HG03280 (cell line): ENCODE results near the gene TRAP1.
"Not testable (repeated sequence)": the region's sequence is repeated elsewhere in the genome, so short reads cannot be mapped to it uniquely, and the experiment has no call there.

Experiments used
- ATAC-seq: cut with Tn5 transposase; IDR thresholded peaks from one replicate; pipeline ENCODE4 v1.9.1; 2021; ENCODE audit warnings: mild to moderate bottlenecking, moderate library complexity; ENCODE audit not compliant: unreplicated experiment

The TRAP1 gene

DNA sequence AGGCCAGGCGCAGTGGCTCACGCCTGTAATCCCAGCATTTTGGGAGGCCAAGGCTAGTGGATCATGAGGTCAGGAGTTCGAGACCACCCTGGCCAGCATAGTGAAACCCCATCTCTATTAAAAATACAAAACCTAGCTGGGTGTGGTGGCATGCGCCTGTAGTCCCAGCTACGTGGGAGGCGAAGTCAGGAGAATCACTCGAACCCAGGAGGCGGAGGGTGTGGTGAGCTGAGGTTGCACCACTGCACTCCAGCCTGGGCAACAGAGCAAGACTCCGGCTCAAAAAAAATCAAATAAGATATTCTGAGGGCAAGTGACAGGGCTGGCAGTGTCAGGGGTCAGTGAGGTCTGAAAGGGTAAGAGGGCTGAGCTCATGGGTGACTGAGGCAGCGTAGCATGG is 2.9 kb downstream of the TRAP1 start:
- not testable (repeated sequence) for ATAC-seq

DNA sequence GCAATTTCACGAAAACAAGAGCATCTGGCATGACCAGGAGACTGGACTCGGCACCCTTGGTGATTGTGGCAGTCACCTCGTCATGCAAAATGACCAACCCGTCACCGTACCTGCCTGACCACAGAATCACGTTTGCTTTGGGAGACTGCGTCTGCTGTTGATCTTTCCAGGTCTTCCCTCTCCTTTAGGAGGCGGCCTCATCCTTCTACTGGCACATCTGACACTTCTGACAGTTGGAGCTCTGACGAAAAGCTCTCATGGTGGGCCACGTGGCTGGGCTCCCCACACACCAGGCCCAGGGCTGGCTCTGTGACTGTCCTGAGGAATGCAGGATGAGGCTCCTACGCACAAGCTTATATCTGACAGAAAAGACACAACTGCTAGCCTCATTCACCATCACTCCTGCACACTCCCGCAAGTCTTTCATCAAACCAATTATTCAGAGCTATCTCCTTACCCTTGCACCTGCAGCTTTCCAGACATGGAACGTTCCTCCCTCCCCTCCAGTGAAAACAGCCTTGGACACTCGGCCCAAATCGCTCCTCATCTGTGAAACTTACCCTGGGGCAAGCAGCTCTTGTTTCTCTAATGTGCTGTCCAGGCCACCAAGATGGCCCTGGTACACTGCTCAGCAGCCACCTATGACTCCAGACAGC is 3.6 kb downstream of the TRAP1 start:
- ATAC-seq: no peak

DNA sequence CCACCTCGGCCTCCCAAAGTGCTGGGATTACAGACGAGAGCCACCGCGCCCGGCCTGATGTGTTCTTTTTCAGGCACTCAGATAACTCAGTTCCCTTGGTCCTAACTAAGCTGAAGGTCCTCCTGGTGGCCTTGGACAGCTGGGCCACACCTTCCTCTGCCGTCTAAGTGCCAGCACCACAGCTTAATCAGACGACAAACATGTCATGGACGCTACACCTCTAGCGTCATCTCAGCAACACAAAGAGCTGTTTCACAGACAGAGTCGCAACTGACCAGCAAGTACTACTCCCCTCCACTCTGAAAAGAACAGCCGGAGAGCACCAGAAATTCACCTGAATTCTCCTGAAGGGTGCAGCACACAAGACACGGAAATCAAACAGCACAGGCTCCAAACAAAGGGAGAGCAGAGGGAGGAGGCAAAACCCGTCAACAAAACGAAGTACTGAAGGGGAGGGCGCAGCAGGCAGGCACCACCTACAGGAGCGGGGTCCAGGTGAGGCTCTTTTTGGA is 4.4 kb downstream of the TRAP1 start:
- no peak for ATAC-seq

DNA sequence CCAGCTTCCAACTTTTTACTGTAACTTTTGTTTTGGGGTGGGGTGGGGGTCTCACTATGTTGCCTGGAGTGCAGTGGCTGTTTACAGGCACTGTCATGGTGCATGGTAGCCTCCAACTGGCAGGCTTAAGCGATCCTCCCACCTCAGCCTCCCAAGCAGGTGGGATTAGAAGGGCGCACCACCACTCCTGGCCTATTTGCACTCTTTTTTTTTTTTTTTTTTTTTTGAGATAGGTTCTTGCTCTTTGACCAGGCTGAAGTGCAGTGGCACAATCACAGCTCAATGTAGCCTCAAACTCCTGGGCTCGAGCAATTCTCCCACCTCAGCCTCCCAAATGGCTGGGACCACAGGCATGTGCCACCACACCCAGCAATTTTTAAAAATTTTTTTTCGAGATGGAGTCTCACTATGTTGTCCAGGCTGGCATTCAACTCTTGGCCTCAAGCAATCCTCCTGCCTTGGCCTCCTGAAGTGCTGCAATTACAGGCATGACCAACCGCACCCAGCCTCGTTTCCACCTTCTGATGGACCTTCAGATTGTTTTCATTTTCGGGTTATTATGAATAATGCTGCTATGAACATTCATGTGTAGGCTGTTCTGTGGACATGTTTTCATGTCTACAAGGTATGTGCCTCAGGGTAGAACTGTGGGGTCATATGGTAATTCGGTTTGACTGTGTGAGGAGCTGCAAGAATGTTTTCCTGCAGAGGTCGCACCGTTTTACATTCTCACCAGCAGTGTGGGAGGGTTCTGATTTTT is 10.9 kb downstream of the TRAP1 start:
- no peak for ATAC-seq

DNA sequence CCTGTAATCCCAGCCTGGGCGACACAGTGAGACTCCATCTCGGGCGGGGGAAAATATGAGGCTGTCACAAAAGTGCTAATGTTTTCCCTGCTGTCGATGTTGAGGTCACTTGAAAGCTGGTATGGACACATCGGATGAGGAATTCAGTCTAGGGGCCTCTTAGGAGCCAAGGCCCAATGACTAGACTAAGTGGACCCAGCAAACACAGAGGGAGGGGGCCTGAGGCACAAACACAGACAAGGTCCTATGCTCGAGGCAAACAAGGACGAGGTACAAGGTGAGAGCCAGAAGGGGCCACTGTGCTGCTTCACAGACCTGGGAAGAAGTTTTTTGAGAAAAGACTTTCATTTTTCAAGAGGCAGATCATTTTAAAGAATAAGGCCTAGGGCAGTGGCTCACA is 15.2 kb downstream of the TRAP1 start:
- no peak for ATAC-seq

DNA sequence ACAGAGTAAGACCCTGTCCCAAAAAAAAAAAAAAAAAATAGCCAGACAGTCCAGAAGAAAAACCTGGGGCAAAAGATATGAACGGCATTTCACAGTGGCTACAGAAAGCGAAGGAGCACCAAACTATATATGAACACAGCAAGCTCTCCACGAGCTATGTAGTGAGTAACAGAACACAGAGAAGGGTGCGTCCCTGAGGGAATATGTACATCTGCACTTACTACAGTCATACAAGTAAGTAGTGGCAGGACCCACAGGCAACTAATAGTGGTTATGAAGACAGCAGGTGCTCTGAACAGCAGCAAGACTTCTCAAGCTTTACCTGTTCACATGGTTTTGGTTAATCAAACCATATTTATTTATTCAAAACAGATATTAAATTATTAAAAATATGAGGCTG is 15.8 kb downstream of the TRAP1 start:
- ATAC-seq: no peak

DNA sequence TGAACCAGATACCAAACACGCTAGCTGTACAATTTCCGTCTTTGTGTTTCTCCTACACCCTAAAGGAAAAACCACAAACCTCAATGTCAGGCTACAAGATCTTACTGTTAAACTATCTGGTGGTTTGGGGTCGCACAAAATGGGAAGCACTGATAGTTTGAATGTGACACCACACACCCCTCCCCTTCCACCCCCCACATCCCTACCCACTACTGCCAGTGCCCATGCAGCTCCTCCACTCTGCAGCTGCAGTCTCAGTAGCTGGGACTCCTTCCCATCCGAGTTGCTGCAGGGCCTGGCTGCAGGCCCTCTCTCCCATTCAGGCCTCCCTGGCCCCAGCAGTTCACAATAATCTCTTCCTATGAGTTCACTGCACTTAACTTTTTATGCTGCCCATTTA is 18.4 kb downstream of the TRAP1 start:
- ATAC-seq: no peak

DNA sequence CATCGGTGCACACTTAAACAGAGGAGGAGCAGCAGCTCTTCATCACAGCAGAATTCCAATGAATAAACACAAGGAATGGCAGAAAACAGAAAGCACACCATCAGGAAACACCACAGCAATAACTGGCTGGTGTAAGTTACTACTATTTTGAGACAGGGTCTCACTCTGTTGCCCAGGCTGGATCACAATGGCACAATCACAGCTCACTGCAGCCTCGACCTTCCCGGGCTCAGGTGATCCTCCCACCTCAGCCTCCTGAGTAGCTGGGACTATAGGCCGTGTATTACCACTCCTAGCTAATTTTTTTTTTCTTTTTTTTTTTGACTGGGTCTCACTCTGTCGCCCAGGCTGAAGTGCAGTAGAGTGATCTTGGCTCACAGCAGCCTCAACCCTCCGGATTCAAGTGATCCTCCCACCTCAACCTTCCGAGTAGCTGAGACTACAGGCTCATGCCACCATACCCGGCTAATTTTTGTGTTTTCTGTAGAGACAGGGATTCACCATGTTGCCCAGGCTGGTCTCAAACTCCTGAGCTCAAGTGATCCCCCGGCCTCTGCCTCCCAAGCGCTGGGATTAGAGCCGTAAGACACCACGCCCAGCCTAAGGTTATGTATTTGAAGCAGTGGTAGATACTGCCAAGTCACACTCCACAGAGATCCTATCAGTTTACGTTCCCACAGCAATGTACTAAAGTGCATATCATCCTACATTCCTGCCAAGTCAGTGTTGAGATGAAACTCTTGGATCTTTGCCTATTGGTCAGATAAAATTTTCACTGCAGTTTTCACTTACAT is 20.7 kb downstream of the TRAP1 start:
- no peak for ATAC-seq

DNA sequence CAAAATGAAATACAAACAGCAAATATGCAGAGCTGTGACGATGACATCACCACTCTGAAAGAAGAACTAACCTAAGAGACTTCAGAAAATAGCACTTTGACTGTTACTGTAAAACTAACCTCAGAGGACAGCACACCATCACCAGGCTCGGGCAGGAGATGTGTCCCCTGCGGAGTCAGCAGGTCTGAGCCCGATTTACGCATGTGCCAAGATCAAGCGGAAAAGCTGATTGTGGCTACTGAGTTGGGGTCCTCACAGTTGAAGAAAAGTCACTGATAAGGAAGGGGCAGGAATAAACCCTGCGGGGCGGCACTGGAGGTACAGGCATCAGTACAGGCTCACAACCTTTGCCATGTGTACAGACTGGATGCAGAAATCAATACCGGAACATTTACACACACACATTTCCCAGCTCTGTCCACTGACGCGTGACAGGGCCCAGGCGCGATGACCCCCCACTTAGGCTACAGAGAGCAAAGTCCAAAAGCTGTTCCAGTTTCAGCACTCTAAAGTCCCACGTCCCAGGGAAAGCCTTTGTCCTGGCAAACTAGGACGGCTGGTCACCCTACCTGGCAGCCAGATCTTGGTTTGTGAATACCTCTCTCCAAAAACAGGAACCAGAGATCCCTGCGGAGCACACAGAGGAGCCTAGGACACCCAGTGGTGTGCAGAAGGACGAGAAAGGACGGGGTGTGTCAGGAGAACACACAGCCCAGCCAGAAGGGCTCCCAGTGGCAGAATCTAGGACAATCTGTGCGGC is 21.5 kb downstream of the TRAP1 start:
- no peak for ATAC-seq

DNA sequence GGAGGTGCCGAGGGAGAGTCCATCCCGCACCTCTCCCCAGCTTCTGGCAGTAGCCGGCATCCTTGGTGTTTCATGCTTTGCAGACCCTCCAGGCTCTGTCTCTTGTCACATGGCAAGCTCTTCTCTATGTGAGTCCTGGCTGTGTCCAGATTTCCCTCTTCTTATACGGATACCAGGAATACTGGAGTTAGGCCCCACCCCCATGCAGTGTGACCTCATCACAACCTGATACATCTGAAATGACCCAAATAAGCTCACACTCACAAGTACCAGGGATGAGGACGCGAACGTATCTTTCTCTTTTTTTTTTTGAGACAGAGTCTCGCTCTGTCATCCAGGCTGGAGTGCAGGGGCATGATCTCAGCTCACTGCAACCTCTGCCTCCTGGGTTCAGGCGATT is 23.3 kb downstream of the TRAP1 start:
- ATAC-seq: no peak

DNA sequence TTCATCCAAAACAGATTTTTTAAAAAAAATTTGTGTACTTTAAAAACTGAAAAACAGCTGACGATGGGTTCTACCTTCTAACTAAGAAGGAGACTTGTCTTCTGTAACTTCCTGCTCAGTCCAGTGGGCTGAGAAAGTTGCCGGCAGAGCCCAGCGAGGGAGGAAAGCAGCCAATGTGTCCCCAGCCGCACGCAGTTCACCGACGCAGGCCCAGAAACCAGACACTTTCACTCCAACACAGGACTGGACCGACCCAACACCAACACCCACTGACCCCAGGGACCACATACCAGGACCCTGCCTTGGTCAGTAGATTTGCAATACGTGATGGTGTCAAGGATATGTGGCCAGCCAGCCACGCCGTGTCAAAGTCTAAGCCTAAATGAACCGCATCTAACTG is 25.6 kb downstream of the TRAP1 start:
- no peak for ATAC-seq

DNA sequence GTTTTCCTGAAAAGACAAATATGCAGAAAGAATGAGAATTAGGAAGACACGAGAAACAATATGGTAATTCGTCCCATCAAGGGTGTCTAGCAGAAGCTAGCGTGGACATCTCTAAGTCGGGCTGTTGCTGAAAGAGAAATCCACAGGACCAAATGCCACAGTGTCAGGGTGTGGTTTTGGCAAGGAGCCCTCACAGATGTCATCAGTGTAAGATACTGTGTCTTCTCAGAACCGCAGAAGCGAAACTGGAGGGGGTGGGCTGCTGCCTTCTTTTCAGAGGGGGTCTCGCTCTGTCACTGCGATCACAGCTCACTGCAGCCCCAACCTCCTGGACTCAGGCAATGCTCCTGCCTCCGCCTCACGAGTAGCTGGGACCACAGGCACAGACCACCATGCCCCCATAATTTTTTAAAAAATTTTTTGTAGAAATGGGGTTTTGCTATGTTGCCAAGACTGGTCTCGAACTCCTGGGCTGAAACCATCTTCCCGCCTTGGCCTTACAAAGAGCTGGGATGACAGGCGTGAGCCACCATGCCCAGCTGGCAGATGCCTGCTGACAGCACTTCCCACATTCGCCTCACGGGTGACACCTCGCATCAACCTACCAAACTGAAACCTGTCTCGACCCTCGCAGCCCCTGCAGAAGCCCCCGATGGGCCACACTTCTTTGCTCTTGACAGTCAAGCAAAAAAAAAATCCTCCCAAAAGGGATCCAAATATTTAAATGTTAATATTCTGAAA is 26.2 kb downstream of the TRAP1 start:
- ATAC-seq: no peak

DNA sequence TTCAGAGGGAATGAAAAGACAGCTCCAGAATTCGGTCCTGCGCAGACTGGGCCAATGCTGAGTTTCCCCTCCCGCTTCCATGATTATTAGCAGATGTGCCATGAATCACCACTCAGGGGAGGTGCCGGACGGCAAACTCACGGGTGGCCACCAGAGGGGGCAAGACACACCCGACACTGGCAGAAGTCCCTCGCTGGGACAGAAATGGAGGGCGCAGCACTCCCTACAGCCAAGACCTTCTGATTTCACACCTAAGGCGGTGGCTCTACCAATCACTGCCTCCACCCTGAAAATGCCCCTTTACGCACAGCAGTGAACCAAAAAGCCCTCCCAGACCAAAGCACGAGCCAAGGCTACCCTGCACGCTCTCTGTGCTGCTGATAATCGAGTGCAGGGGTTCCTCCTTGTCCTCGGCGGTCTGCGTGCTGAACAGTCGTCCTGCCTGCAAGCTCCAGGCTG is 26.8 kb downstream of the TRAP1 start:
- ATAC-seq: peak; percentile 58

DNA sequence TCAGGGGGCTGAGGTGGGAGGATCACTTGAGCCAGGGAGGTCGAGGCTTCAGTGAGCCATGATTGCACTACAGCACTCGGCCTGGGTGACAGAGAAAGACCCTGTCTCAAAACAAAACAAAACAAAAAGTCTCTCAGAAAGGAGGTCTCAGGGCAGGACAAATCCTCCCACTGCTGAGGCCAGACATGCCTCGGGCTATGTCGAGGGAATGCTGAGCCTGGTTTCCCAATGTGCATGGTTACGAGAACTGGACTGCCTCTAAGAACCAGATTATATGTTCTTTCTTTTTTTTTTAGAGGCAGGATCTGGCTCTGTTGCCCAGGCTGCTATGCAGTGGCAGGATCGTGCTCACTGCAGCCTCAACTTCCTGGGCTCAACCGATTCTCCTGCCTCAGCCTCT is 27.6 kb downstream of the TRAP1 start:
- ATAC-seq: no peak

DNA sequence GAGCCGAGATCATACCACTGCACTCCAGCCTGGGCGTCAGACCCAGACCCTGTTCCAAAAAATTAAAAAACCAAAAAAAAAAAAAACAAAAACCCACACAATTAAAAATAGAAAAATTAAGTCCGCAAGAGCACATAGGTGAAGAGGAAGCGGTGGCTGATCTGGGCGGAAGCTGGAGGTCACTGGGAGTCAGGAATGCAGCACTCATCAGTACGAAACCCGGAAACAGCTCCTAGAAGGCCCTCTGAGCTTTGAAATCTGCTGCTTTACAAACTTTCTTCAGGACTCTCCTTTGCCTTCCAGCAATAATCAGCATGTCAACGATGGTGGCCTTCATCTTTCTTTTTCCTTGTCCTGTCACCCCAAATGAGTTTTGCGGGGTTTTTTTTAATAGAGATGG is 29.5 kb downstream of the TRAP1 start:
- ATAC-seq: no peak

DNA sequence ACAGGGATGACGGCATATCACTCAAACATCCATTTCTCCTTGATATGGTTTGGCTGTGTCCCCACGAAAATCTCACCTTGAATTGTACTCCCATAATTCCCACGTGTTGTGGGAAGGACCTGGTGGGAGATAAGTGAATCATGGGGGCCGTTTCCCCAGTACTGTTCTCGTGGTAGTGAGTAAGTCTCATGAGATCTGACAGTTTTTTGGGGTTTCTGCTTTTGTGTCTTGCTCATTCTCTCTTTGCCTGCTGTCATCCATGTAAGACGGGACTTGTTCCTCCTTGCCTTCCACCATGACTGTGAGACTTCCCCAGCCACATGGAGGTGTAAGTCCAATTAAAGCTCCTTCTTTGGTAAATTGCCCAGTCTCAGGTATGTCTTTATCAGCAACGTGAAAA is 30.3 kb downstream of the TRAP1 start:
- ATAC-seq: no peak

DNA sequence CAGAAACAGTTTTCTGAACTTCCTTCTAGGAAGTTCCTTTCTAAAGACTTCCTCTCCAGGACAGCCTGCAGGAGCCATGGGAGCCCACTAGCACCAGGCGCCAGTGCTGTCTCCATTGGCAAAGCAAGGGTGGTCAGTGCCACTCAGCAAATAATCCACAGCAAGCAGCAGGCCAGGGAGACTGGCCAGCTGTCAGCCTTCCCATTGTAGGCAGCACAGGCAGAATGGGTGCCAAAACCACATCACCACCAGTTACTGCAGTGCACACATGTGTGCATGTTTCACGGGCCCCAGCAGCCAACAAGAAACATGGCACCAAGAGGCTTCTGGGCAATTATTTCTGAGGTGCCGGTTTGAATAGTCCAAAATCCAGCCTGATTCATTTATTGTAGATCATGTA is 36.1 kb downstream of the TRAP1 start:
- ATAC-seq: no peak

DNA sequence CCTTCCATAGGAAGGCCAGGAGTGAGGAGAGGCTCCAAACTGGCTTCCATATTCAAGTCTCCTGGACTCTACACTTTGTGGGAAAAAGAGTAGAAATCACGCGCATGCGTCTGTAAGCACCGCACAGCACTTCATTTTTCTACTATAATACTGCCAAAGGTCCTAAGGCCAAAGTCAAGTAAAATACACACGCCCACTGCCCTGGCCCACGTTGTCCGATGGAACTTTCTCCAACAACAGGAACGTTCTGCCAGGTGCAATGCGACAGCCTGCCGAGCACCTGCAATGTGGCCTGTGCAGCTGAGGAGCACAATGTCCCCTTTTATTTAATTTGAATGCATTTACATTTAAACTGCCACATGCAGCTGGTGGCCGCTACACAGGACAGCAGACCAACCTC is 39.3 kb downstream of the TRAP1 start:
- ATAC-seq: no peak

DNA sequence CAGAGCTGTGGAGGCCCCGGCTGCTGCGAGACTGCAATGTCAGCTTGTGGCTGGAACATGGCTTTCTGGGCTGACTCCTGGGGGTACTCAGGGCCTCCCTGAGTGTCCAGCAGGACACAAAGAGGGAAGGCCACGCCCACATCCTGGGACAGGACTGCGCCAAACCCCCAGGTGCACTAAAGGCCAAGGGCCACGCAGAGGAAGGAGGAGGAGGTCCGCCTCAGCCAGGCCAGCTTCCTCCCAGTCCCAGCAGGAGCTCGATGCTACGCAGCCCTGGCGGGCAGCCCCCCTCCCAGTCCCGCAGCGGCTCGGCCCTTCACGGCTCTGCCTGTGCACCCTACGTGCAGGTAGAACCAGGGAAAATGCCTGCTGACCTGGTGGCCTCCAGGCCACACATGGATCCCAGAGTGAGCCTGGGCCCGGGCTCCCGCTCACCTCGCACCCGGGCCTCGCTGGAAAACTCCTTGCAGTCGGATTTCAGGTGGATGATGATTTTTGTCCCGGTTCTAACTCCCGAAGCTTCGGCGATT is 41.7 kb downstream of the TRAP1 start:
- ATAC-seq: no peak
